Ishikawa (cell line): ENCODE measurements around the gene FASLG.

Experiments
- EP300 ChIP-seq: IDR thresholded peaks from 2 replicates; pipeline ENCODE4 v1.6.1; 2012; ENCODE audit warnings: borderline replicate concordance
- FOXM1 ChIP-seq: IDR thresholded peaks from 2 replicates; pipeline ENCODE4 v1.6.1; 2012; ENCODE audit warnings: low read depth, borderline replicate concordance
- NFIC ChIP-seq: IDR thresholded peaks from 2 replicates; pipeline ENCODE4 v1.6.1; 2012
- RAD21 ChIP-seq: IDR thresholded peaks from 2 replicates; pipeline ENCODE4 v1.6.1; 2012; ENCODE audit warnings: low read depth
- TAF1 ChIP-seq: IDR thresholded peaks from 2 replicates; pipeline ENCODE4 v1.6.1; 2012; ENCODE audit warnings: low read depth, mild to moderate bottlenecking
- TCF12 ChIP-seq: IDR thresholded peaks from 2 replicates; pipeline ENCODE4 v1.6.1; 2012; ENCODE audit warnings: low read depth
- TEAD4 ChIP-seq: IDR thresholded peaks from 2 replicates; pipeline ENCODE4 v1.6.1; 2012
- YY1 ChIP-seq: IDR thresholded peaks from 2 replicates; pipeline ENCODE4 v1.6.1; 2012; ENCODE audit warnings: low read depth
- TF ChIP-seq, protein P1 (sequence below): IDR thresholded peaks from 2 replicates; pipeline ENCODE4 v1.6.1; 2012
- TF ChIP-seq, protein P2 (sequence below): IDR thresholded peaks from 2 replicates; pipeline ENCODE4 v1.6.1; 2012; ENCODE audit warnings: low read depth, mild to moderate bottlenecking

DNA sequence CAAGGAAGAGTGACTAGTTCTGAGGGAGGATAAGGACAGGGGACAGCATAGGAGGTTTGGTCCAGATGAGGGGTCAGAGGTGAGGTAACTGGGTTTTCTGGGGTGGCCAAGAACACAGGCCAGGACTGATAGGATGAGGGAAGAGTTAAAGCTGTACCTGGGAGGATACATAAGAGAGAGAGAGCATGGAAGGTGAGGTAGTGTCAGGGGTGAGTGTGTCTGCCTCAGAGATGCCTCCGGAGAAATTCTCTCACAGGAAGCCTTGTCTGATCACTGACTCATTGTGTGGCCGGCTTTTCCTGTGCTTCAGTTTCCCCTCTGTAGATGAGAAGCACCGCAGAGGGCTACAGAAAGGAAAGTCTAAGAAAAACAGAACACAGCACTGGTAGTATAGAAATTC, 40.2 kb downstream of the FASLG start:
- TF ChIP-seq RAD21 (no peak), TEAD4 (no peak), EP300 (no peak), YY1 (no peak), TCF12 (no peak), TAF1 (no peak), FOXM1 (no peak), NFIC (no peak)
- TF ChIP-seq, protein P1, sequence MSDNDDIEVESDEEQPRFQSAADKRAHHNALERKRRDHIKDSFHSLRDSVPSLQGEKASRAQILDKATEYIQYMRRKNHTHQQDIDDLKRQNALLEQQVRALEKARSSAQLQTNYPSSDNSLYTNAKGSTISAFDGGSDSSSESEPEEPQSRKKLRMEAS = no peak
- TF ChIP-seq, protein P2, sequence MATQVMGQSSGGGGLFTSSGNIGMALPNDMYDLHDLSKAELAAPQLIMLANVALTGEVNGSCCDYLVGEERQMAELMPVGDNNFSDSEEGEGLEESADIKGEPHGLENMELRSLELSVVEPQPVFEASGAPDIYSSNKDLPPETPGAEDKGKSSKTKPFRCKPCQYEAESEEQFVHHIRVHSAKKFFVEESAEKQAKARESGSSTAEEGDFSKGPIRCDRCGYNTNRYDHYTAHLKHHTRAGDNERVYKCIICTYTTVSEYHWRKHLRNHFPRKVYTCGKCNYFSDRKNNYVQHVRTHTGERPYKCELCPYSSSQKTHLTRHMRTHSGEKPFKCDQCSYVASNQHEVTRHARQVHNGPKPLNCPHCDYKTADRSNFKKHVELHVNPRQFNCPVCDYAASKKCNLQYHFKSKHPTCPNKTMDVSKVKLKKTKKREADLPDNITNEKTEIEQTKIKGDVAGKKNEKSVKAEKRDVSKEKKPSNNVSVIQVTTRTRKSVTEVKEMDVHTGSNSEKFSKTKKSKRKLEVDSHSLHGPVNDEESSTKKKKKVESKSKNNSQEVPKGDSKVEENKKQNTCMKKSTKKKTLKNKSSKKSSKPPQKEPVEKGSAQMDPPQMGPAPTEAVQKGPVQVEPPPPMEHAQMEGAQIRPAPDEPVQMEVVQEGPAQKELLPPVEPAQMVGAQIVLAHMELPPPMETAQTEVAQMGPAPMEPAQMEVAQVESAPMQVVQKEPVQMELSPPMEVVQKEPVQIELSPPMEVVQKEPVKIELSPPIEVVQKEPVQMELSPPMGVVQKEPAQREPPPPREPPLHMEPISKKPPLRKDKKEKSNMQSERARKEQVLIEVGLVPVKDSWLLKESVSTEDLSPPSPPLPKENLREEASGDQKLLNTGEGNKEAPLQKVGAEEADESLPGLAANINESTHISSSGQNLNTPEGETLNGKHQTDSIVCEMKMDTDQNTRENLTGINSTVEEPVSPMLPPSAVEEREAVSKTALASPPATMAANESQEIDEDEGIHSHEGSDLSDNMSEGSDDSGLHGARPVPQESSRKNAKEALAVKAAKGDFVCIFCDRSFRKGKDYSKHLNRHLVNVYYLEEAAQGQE = no peak
